Measurements from ENCODE around the gene RBMS1. TPM values are rescaled to one million over a fixed set of nuclear protein-coding genes. Genes with fewer than 3 reads are reported as not detected.

RBMS1 gene
- total RNA-seq, 3 donors from 2014 or later: 9.7 to 58.3 (median 21.6) TPM

DNA sequence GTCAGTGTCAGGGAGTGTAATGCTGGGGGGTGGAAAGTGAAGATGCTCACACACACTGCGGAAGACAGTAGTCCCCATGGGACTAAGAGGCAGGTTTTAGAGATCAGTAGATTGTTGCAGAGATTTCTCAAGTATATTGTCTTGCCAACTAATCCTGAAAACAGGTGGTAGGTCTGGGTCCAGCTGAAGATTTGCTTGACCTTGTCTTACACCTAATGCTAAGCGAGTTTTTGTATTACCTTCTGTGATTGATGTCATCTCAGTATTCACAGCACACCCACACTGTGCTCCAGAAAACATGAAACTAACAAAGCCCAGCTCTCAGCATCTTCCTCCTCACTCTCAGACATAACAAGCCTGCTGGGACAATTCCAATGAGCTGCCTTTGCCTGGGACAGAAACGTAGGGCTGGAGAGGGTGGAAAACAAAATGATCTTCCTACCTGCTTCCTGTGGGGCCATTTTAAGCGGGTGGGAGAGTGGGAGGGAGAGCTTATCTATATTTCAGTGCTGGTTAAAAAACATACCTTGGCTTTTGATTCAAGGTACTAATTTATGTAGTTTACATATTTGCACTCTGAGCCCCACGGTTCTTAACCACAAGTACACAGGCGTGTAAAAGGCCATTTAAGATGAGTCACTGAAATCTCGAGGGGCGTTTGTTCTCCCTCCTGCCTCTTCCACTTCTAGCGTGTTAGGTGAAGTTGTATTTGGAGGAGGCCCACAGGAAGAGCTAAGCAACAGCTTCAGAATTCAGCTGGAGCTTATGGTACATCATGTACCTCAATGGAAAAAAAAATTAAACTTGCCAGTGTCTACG lies 23.1 kb upstream of the RBMS1 start:
- TF ChIP-seq, protein P1, sequence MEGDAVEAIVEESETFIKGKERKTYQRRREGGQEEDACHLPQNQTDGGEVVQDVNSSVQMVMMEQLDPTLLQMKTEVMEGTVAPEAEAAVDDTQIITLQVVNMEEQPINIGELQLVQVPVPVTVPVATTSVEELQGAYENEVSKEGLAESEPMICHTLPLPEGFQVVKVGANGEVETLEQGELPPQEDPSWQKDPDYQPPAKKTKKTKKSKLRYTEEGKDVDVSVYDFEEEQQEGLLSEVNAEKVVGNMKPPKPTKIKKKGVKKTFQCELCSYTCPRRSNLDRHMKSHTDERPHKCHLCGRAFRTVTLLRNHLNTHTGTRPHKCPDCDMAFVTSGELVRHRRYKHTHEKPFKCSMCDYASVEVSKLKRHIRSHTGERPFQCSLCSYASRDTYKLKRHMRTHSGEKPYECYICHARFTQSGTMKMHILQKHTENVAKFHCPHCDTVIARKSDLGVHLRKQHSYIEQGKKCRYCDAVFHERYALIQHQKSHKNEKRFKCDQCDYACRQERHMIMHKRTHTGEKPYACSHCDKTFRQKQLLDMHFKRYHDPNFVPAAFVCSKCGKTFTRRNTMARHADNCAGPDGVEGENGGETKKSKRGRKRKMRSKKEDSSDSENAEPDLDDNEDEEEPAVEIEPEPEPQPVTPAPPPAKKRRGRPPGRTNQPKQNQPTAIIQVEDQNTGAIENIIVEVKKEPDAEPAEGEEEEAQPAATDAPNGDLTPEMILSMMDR (IDR thresholded peaks at IDR 0.05): no peak
- intact Hi-C loops (cut with DNase I, micrococcal nuclease): no loop called here
- H3K36me3 ChIP-seq (ENCODE audit: low read depth): no peaks in the 10 kb centered on the region
- no peaks in the 10 kb centered on the region for H3K9me3 ChIP-seq
- H3K4me3 ChIP-seq: no peak overlapping the region
- DNase-seq (no peak), ATAC-seq (no peak)
- H3K4me1 ChIP-seq (ENCODE audit: low read depth): no peaks in the 10 kb centered on the region

DNA sequence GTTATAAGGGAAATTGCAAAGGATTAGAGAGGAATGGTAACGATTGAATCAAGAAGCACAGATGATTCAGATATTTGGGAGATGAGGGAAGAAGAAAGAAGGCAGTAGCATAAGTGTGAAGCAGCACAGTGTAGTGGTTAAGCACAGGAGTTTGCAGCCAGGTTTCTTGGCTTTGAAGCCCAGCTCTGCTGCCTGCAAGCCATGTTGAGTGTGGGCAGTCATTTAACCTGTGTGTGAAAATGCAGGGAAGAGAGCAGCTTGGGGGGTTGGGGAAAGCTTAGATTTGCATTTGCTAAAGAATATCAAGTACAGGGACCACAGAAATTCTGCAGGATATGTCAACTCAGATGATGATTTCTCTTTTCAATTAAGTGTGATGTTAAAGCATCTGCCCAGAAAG lies 21.5 kb upstream of the RBMS1 start:
- intact Hi-C loops (cut with DNase I, micrococcal nuclease): no loop called here
- ATAC-seq: no peak
- no peak for DNase-seq
- Histone ChIP-seq H3K4me1 (ENCODE audit: low read depth) (no peaks in the 10 kb centered on the region), H3K9me3 (no peaks in the 10 kb centered on the region), H3K4me3 (no peak overlapping the region), H3K36me3 (ENCODE audit: low read depth) (no peaks in the 10 kb centered on the region)
- TF ChIP-seq, protein P1 (IDR thresholded peaks at IDR 0.05): no peak

DNA sequence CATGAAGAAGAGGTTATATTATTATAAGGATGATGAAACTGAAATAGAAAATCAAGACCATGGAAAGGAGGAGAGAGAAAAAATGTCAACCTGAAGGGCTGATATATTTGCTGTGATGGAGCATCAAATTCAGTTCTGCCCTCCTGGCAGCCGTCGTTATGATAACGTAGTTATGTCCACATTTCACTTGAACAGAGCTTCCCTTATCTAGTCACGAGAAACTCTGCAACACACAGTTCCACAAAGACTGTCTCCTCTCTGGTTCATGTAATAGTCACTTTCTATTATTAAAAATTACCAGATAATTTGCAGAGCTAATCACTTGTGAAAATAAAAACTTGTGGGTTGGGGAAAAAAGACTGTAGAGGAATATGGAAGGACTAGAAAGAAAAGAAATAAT lies 19.5 kb upstream of the RBMS1 start:
- intact Hi-C loops (cut with DNase I, micrococcal nuclease): no loop called here
- TF ChIP-seq, protein P1 (IDR thresholded peaks at IDR 0.05): no peak
- DNase-seq (no peak), ATAC-seq (no peak)
- no peaks in the 10 kb centered on the region for H3K36me3 ChIP-seq (ENCODE audit: low read depth)
- no peaks in the 10 kb centered on the region for H3K9me3 ChIP-seq
- no peaks in the 10 kb centered on the region for H3K4me1 ChIP-seq (ENCODE audit: low read depth)
- no peak overlapping the region for H3K4me3 ChIP-seq

DNA sequence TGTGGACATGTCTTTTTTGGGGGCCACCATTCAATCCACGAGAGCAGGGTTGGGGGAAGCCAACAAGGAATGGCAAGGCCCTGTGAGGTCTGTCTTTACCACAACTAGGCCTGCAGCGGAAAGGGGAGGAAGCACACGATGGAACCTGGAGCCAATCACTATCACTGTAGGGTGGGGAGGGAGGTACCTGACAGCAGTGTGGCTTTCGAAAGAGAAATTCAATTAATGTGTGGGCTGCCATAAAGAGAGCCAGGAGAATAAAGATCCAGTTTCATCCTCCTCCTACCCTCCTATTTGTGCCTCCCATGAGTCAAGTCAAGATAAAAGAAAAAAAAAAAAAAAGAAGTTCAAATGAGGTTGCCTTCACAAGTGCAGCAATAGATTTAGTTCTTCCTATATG lies 18.9 kb upstream of the RBMS1 start:
- Histone ChIP-seq H3K9me3 (no peaks in the 10 kb centered on the region), H3K4me1 (ENCODE audit: low read depth) (no peaks in the 10 kb centered on the region), H3K4me3 (no peak overlapping the region), H3K36me3 (ENCODE audit: low read depth) (no peaks in the 10 kb centered on the region)
- TF ChIP-seq, protein P1 (IDR thresholded peaks at IDR 0.05): no peak
- no peak for ATAC-seq
- intact Hi-C loops (cut with DNase I, micrococcal nuclease): no loop called here
- no peak for DNase-seq

DNA sequence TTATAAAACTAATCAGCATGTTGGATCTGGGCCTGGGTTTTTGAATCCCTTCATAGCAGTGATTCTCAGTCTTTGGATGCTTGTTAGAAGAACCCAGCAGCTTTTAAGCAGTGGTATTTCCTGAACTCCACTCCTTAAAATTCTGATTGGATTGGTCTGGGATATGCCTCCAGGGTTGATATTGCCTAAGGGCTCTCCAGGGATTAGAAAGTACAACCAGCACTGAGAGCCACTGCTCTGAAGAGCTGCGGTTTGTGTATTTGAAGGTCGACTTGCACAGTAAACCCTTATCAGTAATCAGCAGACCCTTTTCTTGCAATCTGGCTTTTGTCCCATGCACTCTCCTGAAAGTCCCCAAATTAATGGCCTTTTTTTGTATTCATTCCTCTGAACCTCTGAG lies 17.0 kb upstream of the RBMS1 start:
- TF ChIP-seq, protein P1 (IDR thresholded peaks at IDR 0.05): no peak
- no peaks in the 10 kb centered on the region for H3K36me3 ChIP-seq (ENCODE audit: low read depth)
- H3K4me1 ChIP-seq (ENCODE audit: low read depth): no peaks in the 10 kb centered on the region
- no peaks in the 10 kb centered on the region for H3K9me3 ChIP-seq
- DNase-seq: no peak
- intact Hi-C loops (cut with DNase I, micrococcal nuclease): no loop called here
- no peak for ATAC-seq
- no peak overlapping the region for H3K4me3 ChIP-seq

Measured in mucosa of descending colon (tissue), 3 donors.